Measurements from ENCODE around the gene FRMD4A. TPM values are rescaled to one million over a fixed set of nuclear protein-coding genes. Genes with fewer than 3 reads are reported as not detected.

FRMD4A gene
- total and polyA plus RNA-seq, 10 of the 15 experiments (the other 5 are each of a cell fraction or from before 2014, with no cell fraction given): 17.8 to 75.2 (median 39.1) TPM

GRCh38 chr10:14032406-14032998, 298.2 kb downstream of the FRMD4A start:
- no peak overlapping the region for H3K27ac ChIP-seq (ENCODE audit: control insufficient read depth, insufficient read depth)
- no peaks in the 10 kb centered on the region for H3K36me3 ChIP-seq (ENCODE audit: control insufficient read depth in 2 of 2, insufficient read depth in 2 of 2, low read length in 1 of 2)
- H3K4me2 ChIP-seq (ENCODE audit: control insufficient read depth, insufficient read depth): no peak overlapping the region
- H3K9me3 ChIP-seq (replicated peaks; ENCODE audit: control insufficient read depth, insufficient read depth, low read length): no peaks in the 10 kb centered on the region; the same call in 2 of the 3 replicates
- 34% methylated on average over 17 of the region's 17 CpGs for WGBS (ENCODE audit: insufficient coverage, insufficient replicate concordance, low lambda C conversion rate, missing lambda C conversion rate)
- RAD21 ChIA-PET (ENCODE audit: unreplicated experiment): interaction anchor here (0.6 kb wide), 1 partner anchor 230 kb away, joined by 3 read pairs; no protein-coding TSS in a partner anchor
- H2AFZ ChIP-seq (ENCODE audit: control insufficient read depth, low read depth, low read length): no peak overlapping the region
- in situ Hi-C loops (cut with MboI): no loop called here
- ATAC-seq (peak; percentile 74), DNase-seq (ENCODE audit: low read depth, low spot score) (no peak), FAIRE-seq (no peak)
- no peaks in the 10 kb centered on the region for H4K20me1 ChIP-seq (ENCODE audit: control insufficient read depth, insufficient read depth)
- SMC1A ChIA-PET (ENCODE audit: uncharacterized antibody, unreplicated experiment): interaction anchor here (1.2 to 2.6 kb wide), 3 partner anchors 9 to 61 kb away, joined by 3 to 9 read pairs (median 7); no protein-coding TSS in a partner anchor
- no TSS peak for BruUV-seq (replicated peaks)
- CTCF ChIA-PET: interaction anchor here (1.1 to 1.2 kb wide), 3 partner anchors 9 to 260 kb away, joined by 3 to 5 read pairs (median 4); no protein-coding TSS in a partner anchor
- H3K9ac ChIP-seq (ENCODE audit: control insufficient read depth, insufficient read depth, low read length): no peak overlapping the region
- H3K4me1 ChIP-seq (ENCODE audit: control insufficient read depth, insufficient read depth, low read length): no peaks in the 10 kb centered on the region
- no peaks in the 10 kb centered on the region; a peak in 1 of 4 replicates for H3K27me3 ChIP-seq (replicated peaks in 1 of 2; ENCODE audit: control insufficient read depth in 2 of 2, insufficient read depth in 2 of 2, low read length in 1 of 2)
- H3K79me2 ChIP-seq (ENCODE audit: control insufficient read depth, insufficient read depth, low read length): no peaks in the 10 kb centered on the region
- POLR2A ChIA-PET: no interaction called here
- intact Hi-C loops (cut with micrococcal nuclease; ENCODE audit: unreplicated experiment): no loop called here
- no peak for TF ChIP-seq SREBF1 (IDR thresholded peaks at IDR 0.05; ENCODE audit: low read length)
- 0 out of 2 replicates have a peak, but pooled peaks have one; percentile 16 for TF ChIP-seq CREB1 (IDR thresholded peaks at IDR 0.05; ENCODE audit: low read depth)
- TF ChIP-seq RB1 (IDR thresholded peaks at IDR 0.05; ENCODE audit: borderline replicate concordance): no peak
- peak; percentile 43; the same call in 1 of the 2 replicates for TF ChIP-seq SMC3 (IDR thresholded peaks at IDR 0.05; ENCODE audit: borderline replicate concordance, low read length)
- TF ChIP-seq YY1 (IDR thresholded peaks at IDR 0.05; ENCODE audit: low read depth, low read length): peak; percentile 65; the same call in 1 of the 2 replicates
- no peak for TF ChIP-seq HDAC6 (IDR thresholded peaks at IDR 0.05; ENCODE audit: unreplicated experiment)
- peak; percentile 48; the same call in 1 of the 2 replicates for TF ChIP-seq SMARCA5 (IDR thresholded peaks at IDR 0.05)
- TF ChIP-seq CTCF (IDR thresholded peaks at IDR 0.05 in 2 of 3, conservative IDR thresholded peaks at IDR 0.05 in 1 of 3; ENCODE audit: control insufficient read depth in 2 of 3, extremely low read depth in 1 of 3, insufficient read depth in 1 of 3, low read depth in 3 of 3, low read length in 3 of 3): peak; percentile 44 to 83 (median 81)
- TF ChIP-seq ZBTB33 (IDR thresholded peaks at IDR 0.05): peak; percentile 72; the same call in 1 of the 2 replicates
- TF ChIP-seq IKZF1 (conservative IDR thresholded peaks at IDR 0.05): 0 out of 2 replicates have a peak, but pooled peaks have one; percentile 36
- no peak for TF ChIP-seq ZNF207 (IDR thresholded peaks at IDR 0.05; ENCODE audit: borderline replicate concordance)
- no peak for TF ChIP-seq HDAC2 (IDR thresholded peaks at IDR 0.05)
- TF ChIP-seq LARP7 (IDR thresholded peaks at IDR 0.05): 0 out of 2 replicates have a peak, but pooled peaks have one; percentile 23
- peak; percentile 25; the same call in 1 of the 2 replicates for TF ChIP-seq RAD21 (IDR thresholded peaks at IDR 0.05; ENCODE audit: insufficient read depth, low read depth, low read length)
- peak; percentile 30; the same call in 1 of the 2 replicates for TF ChIP-seq RUNX3 (IDR thresholded peaks at IDR 0.05; ENCODE audit: low read length)
- H3K4me3 ChIP-seq: no peak overlapping the region

All from GM12878 (cell line).